HFFc6 (cell line): ENCODE measurements around the gene DENND2C. TPM values are rescaled to one million over a fixed set of nuclear protein-coding genes. Genes with fewer than 3 reads are reported as not detected.
"Not testable (repeated sequence)": the region's sequence is repeated elsewhere in the genome, so short reads cannot be mapped to it uniquely, and the experiment has no call there.

ENCODE experiments used
- DNase-seq: peaks from one replicate; pipeline ENCODE4 v3.0.0-alpha.2; 2018
- H3K27ac Mint-ChIP-seq: 2 replicates; pipeline ENCODE4 v1.8.0; 2020; ENCODE audit warnings: mild to moderate bottlenecking, mixed read lengths
- H3K27me3 Mint-ChIP-seq: 2 replicates; pipeline ENCODE4 v1.8.0; 2021; ENCODE audit warnings: mild to moderate bottlenecking, moderate library complexity, mixed read lengths; ENCODE audit not compliant: insufficient read depth
- H3K36me3 Mint-ChIP-seq: 2 replicates; pipeline ENCODE4 v1.8.0; 2021; ENCODE audit warnings: low read depth, mixed read lengths
- H3K4me1 Mint-ChIP-seq: 2 replicates; pipeline ENCODE4 v1.8.0; 2020; ENCODE audit warnings: low read depth, mixed read lengths
- H3K4me3 Mint-ChIP-seq: 2 replicates; pipeline ENCODE4 v1.8.0; 2020; ENCODE audit warnings: mild to moderate bottlenecking, moderate library complexity, mixed read lengths
- H3K9me3 Mint-ChIP-seq: 2 replicates; pipeline ENCODE4 v1.8.0; 2020; ENCODE audit warnings: mild to moderate bottlenecking, mixed read lengths
- total RNA-seq, 6 experiments: library from RNA; stranded (reverse); fragmentation: NEBNext Ultra II Directional; extraction: Animal tissue kit (Norgen Biotek cat#: 25700); gene quantifications; 2 replicates in 1 of 6; 3 replicates in 5 of 6; pipeline ENCODE4 v1.2.3, GENCODE V29; 2021
- TF ChIP-seq, protein P1 (sequence below): fragments of 200-600 bp; sonication (generic); IDR thresholded peaks from 2 replicates; pipeline ENCODE4 v1.5.0; 2021; ENCODE audit warnings: antibody characterized with exemption, mild to moderate bottlenecking

The DENND2C gene
- total RNA-seq, 6 experiments from 2014 or later, result 1.5 to 2.0 (median 1.8) TPM

DNA sequence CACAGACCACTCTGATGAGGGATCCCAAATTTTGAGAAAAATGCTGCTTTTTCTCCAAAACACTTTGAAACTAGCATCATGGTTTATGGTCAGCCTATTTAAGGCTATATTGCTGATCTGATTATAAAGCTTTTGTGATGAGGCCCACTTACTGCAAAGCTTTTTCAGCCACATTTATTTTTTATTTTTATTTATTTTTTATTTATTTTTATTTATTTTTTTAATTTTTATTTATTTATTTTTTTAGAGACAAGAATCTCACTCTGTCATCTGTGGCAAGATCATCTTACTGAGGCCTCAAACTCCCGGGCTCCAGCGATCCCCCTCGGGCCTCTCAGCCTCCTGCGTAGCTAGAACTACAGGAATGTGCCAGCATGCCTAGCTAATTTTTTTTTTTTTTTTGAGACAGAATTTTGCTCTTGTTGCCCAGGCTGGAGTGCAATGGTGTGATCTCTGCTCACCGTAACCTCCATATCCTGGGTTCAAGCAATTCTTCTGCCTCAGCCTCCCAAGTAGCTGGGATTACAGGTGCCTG is 83.3 kb downstream of the DENND2C start:
- Mint-ChIP-seq H3K9me3 (no peaks in the 10 kb centered on the region), H3K4me1 (peaks cover 25% of the 10 kb centered on the region), H3K36me3 (no peaks in the 10 kb centered on the region), H3K27me3 (peaks cover 2% of the 10 kb centered on the region; the same call in 1 of the 2 replicates), H3K27ac (no peak overlapping the region), H3K4me3 (no peak overlapping the region)
- TF ChIP-seq, protein P1, sequence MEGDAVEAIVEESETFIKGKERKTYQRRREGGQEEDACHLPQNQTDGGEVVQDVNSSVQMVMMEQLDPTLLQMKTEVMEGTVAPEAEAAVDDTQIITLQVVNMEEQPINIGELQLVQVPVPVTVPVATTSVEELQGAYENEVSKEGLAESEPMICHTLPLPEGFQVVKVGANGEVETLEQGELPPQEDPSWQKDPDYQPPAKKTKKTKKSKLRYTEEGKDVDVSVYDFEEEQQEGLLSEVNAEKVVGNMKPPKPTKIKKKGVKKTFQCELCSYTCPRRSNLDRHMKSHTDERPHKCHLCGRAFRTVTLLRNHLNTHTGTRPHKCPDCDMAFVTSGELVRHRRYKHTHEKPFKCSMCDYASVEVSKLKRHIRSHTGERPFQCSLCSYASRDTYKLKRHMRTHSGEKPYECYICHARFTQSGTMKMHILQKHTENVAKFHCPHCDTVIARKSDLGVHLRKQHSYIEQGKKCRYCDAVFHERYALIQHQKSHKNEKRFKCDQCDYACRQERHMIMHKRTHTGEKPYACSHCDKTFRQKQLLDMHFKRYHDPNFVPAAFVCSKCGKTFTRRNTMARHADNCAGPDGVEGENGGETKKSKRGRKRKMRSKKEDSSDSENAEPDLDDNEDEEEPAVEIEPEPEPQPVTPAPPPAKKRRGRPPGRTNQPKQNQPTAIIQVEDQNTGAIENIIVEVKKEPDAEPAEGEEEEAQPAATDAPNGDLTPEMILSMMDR, result no peak
- no peak for DNase-seq

DNA sequence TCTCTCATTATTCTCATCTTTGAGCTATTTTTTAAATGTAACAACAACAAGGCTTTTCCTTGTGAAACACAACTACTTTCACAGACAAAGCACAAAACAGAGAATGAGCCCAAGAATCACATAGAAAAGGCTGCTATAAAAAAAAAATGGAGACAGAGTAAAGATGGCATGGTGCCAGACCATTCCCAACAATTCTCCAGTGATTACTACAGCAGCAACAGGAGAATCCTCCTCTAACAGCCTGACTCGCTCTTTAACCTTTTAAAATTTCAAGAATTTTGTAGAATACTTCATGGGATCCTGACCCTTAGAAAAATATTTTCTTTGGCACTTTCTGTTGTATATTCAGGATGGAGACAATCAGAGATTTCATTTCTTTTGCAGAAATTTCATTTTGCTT is 84.6 kb downstream of the DENND2C start:
- no peaks in the 10 kb centered on the region for H3K9me3 Mint-ChIP-seq
- no peak overlapping the region for H3K4me3 Mint-ChIP-seq
- TF ChIP-seq, protein P1, result no peak
- H3K36me3 Mint-ChIP-seq, result no peaks in the 10 kb centered on the region
- H3K4me1 Mint-ChIP-seq, result peaks cover 32% of the 10 kb centered on the region
- H3K27ac Mint-ChIP-seq, result no peak overlapping the region
- H3K27me3 Mint-ChIP-seq, result peaks cover 2% of the 10 kb centered on the region
- peak; percentile 11 for DNase-seq

DNA sequence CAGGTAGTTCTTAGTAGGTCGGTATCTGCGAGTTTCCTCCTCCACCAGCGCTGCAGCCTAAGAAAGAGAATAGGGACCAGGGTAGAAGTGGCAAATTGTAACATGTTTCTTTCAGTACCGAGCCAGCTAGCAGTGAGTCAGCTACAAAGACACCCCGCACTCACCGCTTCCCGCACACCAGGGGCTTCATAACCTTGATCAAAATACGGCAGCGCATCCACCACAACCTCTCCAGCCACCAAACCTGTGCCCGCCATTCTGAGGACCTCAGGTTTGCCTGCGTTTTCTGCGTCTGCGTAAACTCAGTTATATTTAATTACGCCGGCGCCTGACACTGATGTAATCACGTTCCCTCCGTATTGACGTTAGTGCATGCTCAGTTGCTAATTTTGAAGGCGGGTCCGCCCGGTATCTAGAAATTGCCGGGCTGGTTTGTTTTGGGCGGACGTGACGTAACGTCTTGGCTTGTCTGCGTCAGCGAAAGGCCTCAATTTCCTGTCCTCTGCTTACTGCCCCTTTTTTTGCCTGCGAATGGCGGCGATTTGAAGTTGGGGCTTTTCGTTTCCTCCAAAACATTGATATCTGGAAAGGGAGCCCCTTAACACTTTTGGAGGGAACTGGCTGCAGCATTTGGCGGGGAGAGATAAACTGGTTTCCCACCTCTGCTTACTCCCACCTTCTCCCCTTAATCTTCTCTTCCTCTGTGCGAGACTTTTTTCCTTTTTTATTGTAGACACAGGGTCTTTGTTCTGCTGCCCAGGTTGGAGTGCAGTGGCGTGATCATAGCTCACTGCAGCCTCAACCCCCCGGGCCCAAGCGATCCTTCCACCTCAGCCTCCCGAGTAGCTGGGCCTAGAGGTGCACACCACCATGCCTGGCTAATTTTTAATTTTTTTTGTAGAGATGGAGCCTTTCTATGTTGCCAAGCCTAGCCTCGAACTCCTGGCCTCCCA is 88.2 kb downstream of the DENND2C start, which contains the start of gene BCAS2:
Gene BCAS2, minus strand, starts transcription at position 281 of the 953 bp plus-strand sequence. Its CDS starts 24 bp downstream, at position 257.
- Mint-ChIP-seq H3K4me3 (peak within 1 kb of the TSS; percentile 98), H3K27ac (peak within 1 kb of the TSS; percentile 96), H3K27me3 (no peaks in the 10 kb centered on the region; the same call in 1 of the 2 replicates), H3K36me3 (peaks cover 4% of the 10 kb centered on the region), H3K9me3 (no peaks in the 10 kb centered on the region), H3K4me1 (peaks cover 33% of the 10 kb centered on the region)
- peak; percentile 98 for DNase-seq
- TF ChIP-seq, protein P1, result no peak

DNA sequence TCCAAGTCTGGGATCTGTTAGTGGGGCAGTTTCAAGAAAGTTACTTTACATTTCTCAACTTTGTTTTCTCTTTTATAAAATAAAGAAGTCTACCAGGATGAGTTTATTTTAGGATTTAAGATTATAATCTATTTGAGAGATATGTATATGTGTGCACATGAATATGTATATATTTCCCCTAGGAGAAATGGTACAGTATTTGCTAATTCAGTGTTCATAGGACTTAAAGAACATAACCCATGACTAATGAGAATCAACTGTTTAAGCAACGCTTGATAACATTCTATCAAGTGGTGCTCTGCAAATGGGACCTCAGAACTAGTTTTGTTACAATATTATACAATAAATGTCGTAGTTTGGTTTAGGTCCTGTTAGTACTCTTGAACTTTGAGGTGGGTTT is 95.5 kb downstream of the DENND2C start:
- DNase-seq, result no peak
- Mint-ChIP-seq H3K4me1 (no peaks in the 10 kb centered on the region), H3K4me3 (no peak overlapping the region), H3K9me3 (no peaks in the 10 kb centered on the region), H3K27me3 (no peaks in the 10 kb centered on the region), H3K36me3 (peaks cover 20% of the 10 kb centered on the region), H3K27ac (no peak overlapping the region)
- TF ChIP-seq, protein P1, result no peak

DNA sequence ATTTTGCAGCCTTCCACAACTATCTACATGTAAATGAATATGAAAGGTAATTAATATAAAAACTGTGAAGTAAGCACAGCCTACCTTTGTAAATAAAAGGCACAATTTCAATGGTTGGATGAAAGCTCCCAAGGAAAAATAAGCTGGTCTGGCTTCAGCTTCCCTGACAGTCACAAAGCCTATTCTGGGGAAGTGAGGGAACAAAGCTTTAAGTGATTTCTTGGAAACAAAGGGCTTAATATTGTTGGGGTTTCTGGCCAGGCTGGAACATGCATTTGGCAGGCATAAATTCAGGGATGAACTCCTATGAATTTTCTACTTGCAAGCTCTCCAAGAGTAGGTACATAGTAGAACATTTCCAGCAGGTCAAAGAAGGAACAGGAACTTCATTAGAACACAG is 105.7 kb downstream of the DENND2C start:
- Mint-ChIP-seq H3K4me3 (no peak overlapping the region), H3K4me1 (no peaks in the 10 kb centered on the region), H3K9me3 (no peaks in the 10 kb centered on the region), H3K27me3 (no peaks in the 10 kb centered on the region; the same call in none of the 2 replicates), H3K36me3 (peaks cover 27% of the 10 kb centered on the region), H3K27ac (no peak overlapping the region)
- no peak for DNase-seq
- TF ChIP-seq, protein P1, result no peak

DNA sequence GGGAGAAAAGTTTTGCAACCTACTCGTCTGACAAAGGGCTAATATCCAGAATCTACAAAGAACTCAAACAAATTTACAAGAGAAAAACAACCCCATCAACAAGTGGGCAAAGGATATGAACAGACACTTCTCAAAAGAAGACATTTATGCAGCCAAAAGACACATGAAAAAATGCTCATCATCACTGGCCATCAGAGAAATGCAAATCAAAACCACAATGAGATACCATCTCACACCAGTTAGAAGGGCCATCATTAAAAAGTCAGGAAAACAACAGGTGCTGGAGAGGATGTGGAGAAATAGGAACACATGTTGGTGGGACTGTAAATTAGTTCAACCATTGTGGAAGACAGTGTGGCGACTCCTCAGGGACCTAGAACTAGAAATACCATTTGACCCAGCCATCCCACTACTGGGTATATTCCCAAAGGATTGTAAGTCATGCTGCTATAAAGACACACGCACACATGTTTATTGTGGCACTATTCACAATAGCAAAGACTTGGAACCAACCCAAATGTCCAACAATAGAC is 106.8 kb downstream of the DENND2C start:
- not testable (repeated sequence) for DNase-seq, H3K9me3 Mint-ChIP-seq, H3K4me3 Mint-ChIP-seq, H3K4me1 Mint-ChIP-seq, H3K27ac Mint-ChIP-seq, H3K27me3 Mint-ChIP-seq
- H3K36me3 Mint-ChIP-seq, result peaks cover 21% of the 10 kb centered on the region
